22Rv1 (cell line): Measurements from ENCODE around the gene DPH2.

Experiments
- CTCF ChIP-seq: fragments of 450-650 bp; IDR thresholded peaks from 2 replicates; pipeline ENCODE4 v1.5.1; 2017; ENCODE audit warnings: mild to moderate bottlenecking
- ZFX ChIP-seq: fragments of 450-650 bp; IDR thresholded peaks from 2 replicates; pipeline ENCODE4 v1.6.1; 2017; ENCODE audit warnings: antibody characterized with exemption, borderline replicate concordance

GRCh38 chr1:43978264-43978550 lies 8.4 kb downstream of the DPH2 start:
- TF ChIP-seq CTCF (no peak), ZFX (no peak)
